Activated CD4-positive, alpha-beta memory T cell treated with anti-CD3 and anti-CD28 coated beads, Interleukin-2, amount 10 ng/mL, durations not matched to agents 7 days and 5 days (primary cell): ENCODE results near the gene PET100. TPM values are rescaled to one million over a fixed set of nuclear protein-coding genes. Genes with fewer than 3 reads are reported as not detected.

ENCODE experiments used
- CTCF ChIA-PET: fragments of 350-600 bp; sonication (Branson Sonifier 250); formaldehyde crosslinking; loops from one replicate; lab custom pipeline; 2021; ENCODE audit warnings: antibody characterized with exemption, inconsistent platforms; lab: Charles Lee
- POLR2A ChIA-PET: fragments of 350-600 bp; sonication (Branson Sonifier 250); formaldehyde crosslinking; loops from one replicate; lab custom pipeline; 2021; ENCODE audit warnings: antibody characterized with exemption; lab: Charles Lee
- DNase-seq: peaks from one replicate; pipeline ENCODE4 v3.0.0-alpha.2; 2020
- H3K27ac Mint-ChIP-seq: one replicate; pipeline ENCODE4 v1.8.0; 2021; ENCODE audit warnings: mild to moderate bottlenecking, mixed read lengths
- H3K27me3 Mint-ChIP-seq: one replicate; pipeline ENCODE4 v1.8.0; 2021; ENCODE audit warnings: mixed read lengths
- H3K36me3 Mint-ChIP-seq: one replicate; pipeline ENCODE4 v1.8.0; 2021; ENCODE audit warnings: low read depth, mixed read lengths
- H3K4me1 Mint-ChIP-seq: one replicate; pipeline ENCODE4 v1.8.0; 2021; ENCODE audit warnings: mixed read lengths
- H3K4me3 Mint-ChIP-seq: one replicate; pipeline ENCODE4 v1.8.0; 2021; ENCODE audit warnings: mild to moderate bottlenecking, mixed read lengths
- H3K9me3 Mint-ChIP-seq: one replicate; pipeline ENCODE4 v1.8.0; 2021; ENCODE audit warnings: mixed read lengths
- total RNA-seq, 2 experiments: library from RNA; stranded (reverse); gene quantifications; one replicate each; pipeline ENCODE4 v1.2.3, GENCODE V29; 2021

The PET100 gene
- total RNA-seq: 100 to 1,000 TPM; 123 to 136 TPM

DNA sequence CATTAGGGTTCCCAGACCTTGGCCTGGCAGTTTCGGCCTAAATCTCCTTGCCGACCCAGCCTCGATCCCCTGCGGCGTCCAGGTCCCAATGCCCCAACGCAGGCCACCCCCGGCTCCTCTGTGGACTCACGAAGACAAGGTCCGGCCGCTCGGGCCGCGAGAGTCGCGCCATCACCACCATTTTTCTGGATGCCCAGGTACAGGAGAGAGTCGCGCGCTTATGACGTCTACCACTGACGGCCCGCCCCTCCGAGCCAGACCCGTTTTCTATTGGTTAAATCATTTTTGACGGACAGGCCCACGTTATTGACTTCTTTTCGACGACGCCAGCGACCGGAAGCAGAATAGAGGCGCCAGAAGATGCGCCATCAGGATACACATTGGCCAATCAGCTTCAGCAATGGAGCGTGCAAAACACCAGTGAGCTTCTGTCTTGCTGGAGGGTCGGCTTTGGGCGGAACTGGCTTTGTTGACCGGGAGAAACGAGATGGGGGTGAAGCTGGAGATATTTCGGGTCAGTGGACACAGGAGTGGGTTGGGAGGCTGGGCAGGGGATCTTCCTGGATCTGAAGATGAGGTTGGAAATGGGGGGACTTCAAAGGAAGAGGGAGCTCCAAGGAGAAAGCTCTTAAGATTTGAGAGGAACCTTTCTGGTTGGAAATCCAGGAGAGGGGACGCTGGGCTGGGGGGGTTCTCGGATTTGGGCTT lies at the start of gene PET100, which contains the start of gene XAB2:
Gene PET100, plus strand, starts transcription at position 447 of the 708 bp plus-strand sequence. Its CDS starts 41 bp downstream, at position 488.
Gene XAB2, minus strand, starts transcription at position 199 of the 708 bp plus-strand sequence. Its CDS starts 18 bp downstream, at position 181.
- H3K9me3 Mint-ChIP-seq: no peaks in the 10 kb centered on the region
- peaks cover 15% of the 10 kb centered on the region for H3K36me3 Mint-ChIP-seq
- peak within 1 kb of the TSS; percentile 99 for H3K27ac Mint-ChIP-seq
- H3K4me3 Mint-ChIP-seq: peak within 1 kb of the TSS; percentile 99
- peaks cover 37% of the 10 kb centered on the region for H3K4me1 Mint-ChIP-seq
- ChIA-PET POLR2A (interaction anchor here (0.6 to 4.7 kb wide), 31 partner anchors 9 to 700 kb away, joined by 3 to 35 read pairs (median 4); partner anchors contain the start of genes ARHGEF18, MAP2K7, MCOLN1 and PNPLA6), CTCF (interaction anchor here (0.7 to 2.1 kb wide), 8 partner anchors 23 to 530 kb away, joined by 3 to 26 read pairs (median 4); partner anchors contain the start of genes PNPLA6 and TRAPPC5)
- DNase-seq: peak; percentile 96
- no peaks in the 10 kb centered on the region for H3K27me3 Mint-ChIP-seq

DNA sequence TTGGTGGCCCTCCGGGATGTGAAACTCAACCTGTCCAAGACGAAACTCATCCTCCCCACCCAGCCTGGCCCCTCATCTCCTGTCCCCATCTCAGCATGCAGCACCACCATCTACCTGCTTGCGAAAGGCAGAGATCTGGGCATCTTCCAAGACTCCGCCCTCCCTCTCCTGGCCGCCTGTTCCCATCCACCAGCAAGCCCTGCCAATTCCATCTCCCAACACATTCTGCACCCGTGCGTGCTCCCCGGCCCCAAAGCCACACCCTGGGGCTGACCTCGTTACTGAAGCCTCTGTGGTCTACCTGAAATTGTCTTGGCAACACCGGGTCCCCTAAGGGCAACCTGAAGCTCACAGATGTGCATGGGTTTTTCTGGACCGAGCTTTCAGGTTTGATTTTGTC lies 47.1 kb upstream of the PET100 start:
- Mint-ChIP-seq H3K27ac (no peak overlapping the region), H3K9me3 (no peaks in the 10 kb centered on the region), H3K27me3 (peaks cover 9% of the 10 kb centered on the region), H3K4me1 (no peaks in the 10 kb centered on the region), H3K36me3 (no peaks in the 10 kb centered on the region), H3K4me3 (no peak overlapping the region)
- no peak for DNase-seq
- ChIA-PET POLR2A (no interaction called here), CTCF (no interaction called here)

DNA sequence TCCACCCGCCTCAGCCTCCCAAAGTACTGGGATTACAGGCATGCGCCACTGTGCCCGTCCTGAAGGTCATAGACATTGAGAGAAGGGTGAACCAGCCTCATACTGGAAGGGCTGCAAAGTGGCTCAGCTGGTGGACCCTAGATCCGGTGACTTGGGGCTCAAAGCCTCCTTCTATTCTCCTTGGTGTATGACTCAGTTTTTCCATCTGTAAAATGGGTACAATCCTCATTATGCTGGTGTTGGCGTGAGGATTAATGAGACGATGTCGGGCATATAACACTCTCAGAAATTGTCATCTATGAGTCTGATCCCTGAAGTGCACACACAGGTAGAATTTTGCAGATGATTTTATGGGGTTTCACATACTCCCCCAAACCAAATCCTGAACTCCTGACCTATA lies 39.8 kb upstream of the PET100 start:
- H3K27ac Mint-ChIP-seq: no peak overlapping the region
- H3K27me3 Mint-ChIP-seq: peaks cover 17% of the 10 kb centered on the region
- no peaks in the 10 kb centered on the region for H3K4me1 Mint-ChIP-seq
- POLR2A ChIA-PET: no interaction called here
- DNase-seq: no peak
- no peaks in the 10 kb centered on the region for H3K36me3 Mint-ChIP-seq
- CTCF ChIA-PET: interaction anchor here (1.0 kb wide), 1 partner anchor 21 kb away, joined by 5 read pairs; no protein-coding TSS in a partner anchor
- no peaks in the 10 kb centered on the region for H3K9me3 Mint-ChIP-seq
- H3K4me3 Mint-ChIP-seq: no peak overlapping the region

- Mint-ChIP-seq H3K9me3 (no peaks in the 10 kb centered on the region), H3K4me1 (peaks cover 2% of the 10 kb centered on the region), H3K27ac (no peak overlapping the region), H3K36me3 (no peaks in the 10 kb centered on the region), H3K27me3 (peaks cover 19% of the 10 kb centered on the region), H3K4me3 (no peak overlapping the region)
- no peak for DNase-seq
- CTCF ChIA-PET: interaction anchor here (1.0 kb wide), 1 partner anchor 22 kb away, joined by 5 read pairs; no protein-coding TSS in a partner anchor
- POLR2A ChIA-PET: no interaction called here
Observed at GRCh38 chr19:7590256-7590655, 39.3 kb upstream of the PET100 start.

- ChIA-PET CTCF (interaction anchor here (1.1 kb wide), 1 partner anchor 27 kb away, joined by 7 read pairs; no protein-coding TSS in a partner anchor), POLR2A (no interaction called here)
- Mint-ChIP-seq H3K4me3 (peak within 1 kb of the TSS; percentile 36), H3K4me1 (peaks cover 6% of the 10 kb centered on the region), H3K27me3 (peaks cover 42% of the 10 kb centered on the region), H3K27ac (no peak within 1 kb of the TSS), H3K9me3 (no peaks in the 10 kb centered on the region), H3K36me3 (no peaks in the 10 kb centered on the region)
- peak; percentile 26 for DNase-seq
Observed at GRCh38 chr19:7595466-7596133, 34.0 kb upstream of the PET100 start, which contains the start of gene CAMSAP3. Gene CAMSAP3, plus strand, starts transcription at chr19:7595863. Its CDS starts 140 bp downstream, at chr19:7596003.

DNA sequence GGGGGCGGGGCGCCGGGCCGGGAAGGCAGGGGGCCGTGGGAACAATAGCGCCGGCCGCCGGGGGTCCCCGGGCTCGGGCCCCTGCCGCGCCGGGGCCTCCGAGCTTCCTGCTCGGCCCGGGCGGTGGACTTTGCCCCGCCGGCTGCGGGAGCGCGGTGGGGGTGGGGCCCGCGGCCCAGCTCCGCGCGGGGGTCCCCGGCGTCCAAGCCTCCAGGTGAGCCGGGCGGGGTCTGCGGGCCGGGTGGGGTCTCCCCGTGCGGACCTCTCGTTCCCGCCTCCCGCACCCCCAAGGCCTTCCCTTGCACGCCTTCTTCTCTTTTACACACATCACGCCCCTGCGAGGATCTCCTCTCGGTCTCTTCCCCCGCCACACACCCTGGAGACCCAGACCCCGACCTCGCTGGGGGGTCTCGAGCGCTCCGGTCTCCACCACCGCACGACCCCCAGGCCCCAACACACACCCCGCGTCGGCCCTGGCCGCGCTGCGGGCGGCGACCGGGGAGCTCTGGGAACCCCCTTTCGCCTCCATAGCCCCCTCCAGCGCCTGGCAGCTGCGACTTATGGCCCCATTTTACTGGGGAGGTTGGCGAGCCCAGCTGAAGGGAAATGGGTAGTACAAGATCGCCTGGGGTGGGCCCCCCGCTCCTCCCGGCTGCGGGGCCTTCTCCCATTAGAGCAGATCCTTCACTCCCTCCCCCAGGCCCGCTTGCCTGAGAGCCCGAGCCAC lies 33.2 kb upstream of the PET100 start:
- DNase-seq: no peak
- H3K27ac Mint-ChIP-seq: no peak overlapping the region
- ChIA-PET POLR2A (interaction anchor here (1.3 to 1.7 kb wide), 2 partner anchors 9 to 31 kb away, joined by 4 read pairs; no protein-coding TSS in a partner anchor), CTCF (no interaction called here)
- H3K4me3 Mint-ChIP-seq: peak overlapping the region; percentile 7
- no peaks in the 10 kb centered on the region for H3K9me3 Mint-ChIP-seq
- H3K4me1 Mint-ChIP-seq: peaks cover 6% of the 10 kb centered on the region
- H3K27me3 Mint-ChIP-seq: peaks cover 42% of the 10 kb centered on the region
- H3K36me3 Mint-ChIP-seq: no peaks in the 10 kb centered on the region

DNA sequence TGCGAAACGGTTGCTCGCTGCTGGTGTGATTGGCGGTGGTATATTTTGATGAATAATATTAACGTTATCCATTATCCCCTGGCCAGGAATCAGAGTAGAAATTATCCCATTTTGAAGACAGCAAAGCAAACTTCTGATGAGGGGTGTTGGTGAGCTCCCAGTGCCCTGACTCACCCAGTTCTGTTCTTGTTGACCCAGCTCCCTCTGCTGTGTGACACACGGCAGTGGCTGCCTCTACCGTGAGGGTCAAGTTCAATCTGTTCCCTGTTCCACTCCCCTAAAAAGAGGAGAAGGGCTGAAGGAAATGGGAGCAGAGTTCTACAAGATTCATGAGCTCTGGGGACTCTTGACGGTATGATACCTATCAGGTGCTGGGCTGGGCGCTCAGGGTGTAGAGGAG lies 31.9 kb upstream of the PET100 start:
- H3K4me3 Mint-ChIP-seq: no peak overlapping the region
- no peaks in the 10 kb centered on the region for H3K9me3 Mint-ChIP-seq
- H3K27me3 Mint-ChIP-seq: peaks cover 42% of the 10 kb centered on the region
- ChIA-PET CTCF (no interaction called here), POLR2A (interaction anchor here (1.7 kb wide), 1 partner anchor 8 kb away, joined by 4 read pairs; no protein-coding TSS in a partner anchor)
- no peaks in the 10 kb centered on the region for H3K36me3 Mint-ChIP-seq
- H3K27ac Mint-ChIP-seq: no peak overlapping the region
- no peak for DNase-seq
- H3K4me1 Mint-ChIP-seq: peaks cover 6% of the 10 kb centered on the region

DNA sequence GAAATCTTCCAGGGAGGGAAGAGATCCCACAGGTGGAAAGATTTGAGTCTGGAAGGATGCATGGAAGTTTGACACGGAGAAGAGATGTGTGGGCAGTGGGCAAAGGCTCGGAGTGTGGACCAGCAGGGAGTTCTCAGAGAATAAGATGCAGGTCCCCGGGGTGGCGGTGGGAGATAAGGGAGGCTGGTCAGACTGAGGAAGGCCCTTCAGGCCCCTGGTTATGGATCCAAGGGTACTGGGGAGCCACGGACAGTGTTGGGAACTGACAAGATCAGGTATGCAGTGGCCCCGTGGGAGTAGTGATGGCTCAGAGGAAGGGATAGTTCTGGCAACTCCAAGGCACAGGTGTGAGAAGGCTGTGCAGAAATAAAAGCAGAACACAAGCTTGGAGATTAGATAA lies 31.4 kb upstream of the PET100 start:
- POLR2A ChIA-PET: no interaction called here
- H3K9me3 Mint-ChIP-seq: no peaks in the 10 kb centered on the region
- no peak overlapping the region for H3K27ac Mint-ChIP-seq
- peaks cover 6% of the 10 kb centered on the region for H3K4me1 Mint-ChIP-seq
- no peak overlapping the region for H3K4me3 Mint-ChIP-seq
- H3K27me3 Mint-ChIP-seq: peaks cover 41% of the 10 kb centered on the region
- CTCF ChIA-PET: no interaction called here
- DNase-seq: no peak
- H3K36me3 Mint-ChIP-seq: no peaks in the 10 kb centered on the region

DNA sequence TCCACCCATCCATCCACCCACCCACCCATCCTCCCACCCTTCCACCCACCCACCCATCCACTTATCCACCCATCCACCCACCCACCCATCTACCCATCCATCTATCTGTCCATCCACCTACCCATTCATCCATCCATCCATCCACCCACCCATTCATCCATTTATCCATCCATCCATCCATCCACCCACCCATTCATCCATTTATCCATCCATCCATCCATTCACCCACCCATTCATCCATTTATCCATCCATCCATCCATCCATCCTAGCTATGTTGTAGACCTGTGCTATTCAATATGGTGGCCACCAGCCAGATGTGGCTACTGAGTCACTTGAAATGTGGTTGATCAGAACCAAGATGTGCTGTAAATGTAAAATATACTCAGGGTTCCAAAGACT lies 28.9 kb upstream of the PET100 start:
- peaks cover 2% of the 10 kb centered on the region for H3K4me1 Mint-ChIP-seq
- DNase-seq: no peak
- no peak overlapping the region for H3K4me3 Mint-ChIP-seq
- CTCF ChIA-PET: no interaction called here
- H3K27me3 Mint-ChIP-seq: peaks cover 28% of the 10 kb centered on the region
- H3K27ac Mint-ChIP-seq: no peak overlapping the region
- no peaks in the 10 kb centered on the region for H3K9me3 Mint-ChIP-seq
- POLR2A ChIA-PET: no interaction called here
- H3K36me3 Mint-ChIP-seq: no peaks in the 10 kb centered on the region

- H3K4me3 Mint-ChIP-seq: no peak overlapping the region
- POLR2A ChIA-PET: no interaction called here
- no peaks in the 10 kb centered on the region for H3K4me1 Mint-ChIP-seq
- no peak overlapping the region for H3K27ac Mint-ChIP-seq
- no peaks in the 10 kb centered on the region for H3K9me3 Mint-ChIP-seq
- CTCF ChIA-PET: interaction anchor here (0.8 kb wide), 1 partner anchor 36 kb away, joined by 3 read pairs; no protein-coding TSS in a partner anchor
- peaks cover 16% of the 10 kb centered on the region for H3K27me3 Mint-ChIP-seq
- H3K36me3 Mint-ChIP-seq: no peaks in the 10 kb centered on the region
- no peak for DNase-seq
Observed at GRCh38 chr19:7602240-7602934, 27.2 kb upstream of the PET100 start.

DNA sequence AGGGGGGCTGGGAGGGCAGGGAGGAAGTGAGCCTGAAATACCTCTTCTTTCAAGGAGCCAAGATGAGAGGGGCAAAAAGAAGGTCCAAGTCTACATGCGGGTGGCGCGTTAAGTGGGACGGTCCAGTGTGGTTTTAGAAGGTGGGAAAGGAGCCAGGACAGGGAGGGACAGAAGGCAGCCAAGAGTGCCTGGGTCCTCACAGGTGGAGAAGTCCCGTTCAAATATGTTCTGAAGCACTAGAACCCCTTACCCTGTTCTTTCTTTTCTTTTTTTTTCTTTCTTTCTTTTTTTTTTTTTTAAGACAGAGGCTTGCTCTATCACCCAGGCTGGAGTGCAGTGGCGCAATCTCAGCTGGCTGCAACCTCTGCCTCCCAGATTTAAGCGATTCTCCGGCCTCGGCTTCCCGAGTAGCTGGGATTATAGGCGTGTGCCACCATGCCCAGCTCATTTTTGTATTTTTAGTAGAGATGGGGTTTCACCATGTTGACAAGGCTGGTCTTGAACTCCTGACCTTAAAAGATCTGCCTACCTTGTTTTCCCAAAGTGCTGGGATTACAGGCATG lies 26.6 kb upstream of the PET100 start:
- DNase-seq: no peak
- Mint-ChIP-seq H3K9me3 (no peaks in the 10 kb centered on the region), H3K4me3 (no peak overlapping the region), H3K4me1 (no peaks in the 10 kb centered on the region), H3K36me3 (no peaks in the 10 kb centered on the region), H3K27me3 (peaks cover 10% of the 10 kb centered on the region), H3K27ac (no peak overlapping the region)
- CTCF ChIA-PET: interaction anchor here (0.7 to 0.8 kb wide), 2 partner anchors 36 to 41 kb away, joined by 3 read pairs; no protein-coding TSS in a partner anchor
- POLR2A ChIA-PET: no interaction called here

GRCh38 chr19:7603919-7604318 lies 25.7 kb upstream of the PET100 start:
- H3K27ac Mint-ChIP-seq: no peak overlapping the region
- no peaks in the 10 kb centered on the region for H3K36me3 Mint-ChIP-seq
- H3K27me3 Mint-ChIP-seq: peaks cover 6% of the 10 kb centered on the region
- ChIA-PET POLR2A (no interaction called here), CTCF (no interaction called here)
- H3K4me3 Mint-ChIP-seq: no peak overlapping the region
- DNase-seq: no peak
- H3K4me1 Mint-ChIP-seq: no peaks in the 10 kb centered on the region
- H3K9me3 Mint-ChIP-seq: no peaks in the 10 kb centered on the region
